GM19043 (cell line): ENCODE results near the gene DYNLL1.

Experiments used
- ATAC-seq: cut with Tn5 transposase; IDR thresholded peaks from one replicate; pipeline ENCODE4 v1.9.1; 2021; ENCODE audit warnings: low read depth; ENCODE audit not compliant: unreplicated experiment

Gene DYNLL1

GRCh38 chr12:120546050-120546386 lies 50.1 kb downstream of the DYNLL1 start:
- ATAC-seq: no peak
